K562 (cell line): ENCODE data around the gene DISC1. TPM values are rescaled to one million over a fixed set of nuclear protein-coding genes. Genes with fewer than 3 reads are reported as not detected.
"Not testable (repeated sequence)": the region's sequence is repeated elsewhere in the genome, so short reads cannot be mapped to it uniquely, and the experiment has no call there.

Source experiments
- ATAC-seq: fragments of 200-7000 bp; cut with Tn5 transposase; 3 replicates; pipeline ENCODE4 v1.9.1; 2020; ENCODE audit warnings: moderate library complexity
- BruUV-seq: library from RNA; stranded (reverse); fragments of 400-500 nt; replicated peaks from 2 replicates; lab custom pipeline; 2021; lab: Mats Ljungman, UMichigan
- CTCF ChIA-PET: fragments of 300-600 bp; formaldehyde crosslinking; extraction: SDS; loops from one replicate; lab custom pipeline; 2021; ENCODE audit warnings: low intra/inter-chr PET ratio; lab: Yijun Ruan, JAX
- POLR2A ChIA-PET: fragments of 300-600, 350-650 bp; sonication (Branson Sonifier 250); formaldehyde crosslinking; extraction: SDS; loops from one replicate; lab custom pipeline; 2021; ENCODE audit warnings: antibody characterized with exemption, inconsistent platforms; lab: Yijun Ruan, JAX
- DNase-seq, 4 experiments: peaks; one replicate each; pipeline versions ENCODE4 v3.0.0 to v3.0.0-alpha.2; 2011 to 2018; ENCODE audit warnings: low spot score in 3 of 4, mixed read lengths in 3 of 4; ENCODE audit errors: extremely low read depth in 1 of 4
- FAIRE-seq: peaks from 2 replicates; lab custom pipeline; 2011; peaks lifted over from hg19 to GRCh38; lab: Jason Lieb, UNC
- H2AFZ ChIP-seq: 2 replicates; pipeline ENCODE4 v1.6.0; 2011; ENCODE audit warnings: low read depth, low read length, control low read depth, inconsistent platforms
- H3K27ac ChIP-seq: fragments of 200-600 bp; 3 replicates; pipeline ENCODE4 v1.8.0; 2011; ENCODE audit warnings: low read depth, mild to moderate bottlenecking, control low read depth, inconsistent platforms, low read length, moderate library complexity, mixed read lengths; ENCODE audit errors: extremely low read depth
- H3K27me3 ChIP-seq, 2 experiments: fragments of 300-600 bp in 1 of 2; 2 replicates in 1 of 2; 3 replicates in 1 of 2; pipeline versions ENCODE4 v1.6.0 to v1.8.0; 2011; ENCODE audit warnings: inconsistent platforms in 2 of 2, low read length in 2 of 2, mild to moderate bottlenecking in 1 of 2, mixed read lengths in 1 of 2, moderate library complexity in 1 of 2; ENCODE audit not compliant: control insufficient read depth in 2 of 2, insufficient read depth in 2 of 2
- H3K36me3 ChIP-seq: fragments of 300-600 bp; 3 replicates; pipeline ENCODE4 v1.8.0; 2011; ENCODE audit warnings: mild to moderate bottlenecking, low read length, inconsistent platforms; ENCODE audit not compliant: control insufficient read depth, insufficient read depth
- H3K4me1 ChIP-seq, 2 experiments: fragments of 200-600 bp in 1 of 2; replicated peaks in 1 of 2; 2 replicates in 1 of 2; 3 replicates in 1 of 2; pipeline versions ENCODE4 v1.5.1 to v1.8.0; 2011; ENCODE audit warnings: inconsistent platforms in 2 of 2, low read length in 2 of 2, mild to moderate bottlenecking in 1 of 2, mixed read lengths in 1 of 2, moderate library complexity in 1 of 2; ENCODE audit not compliant: control insufficient read depth in 2 of 2, insufficient read depth in 2 of 2
- H3K4me2 ChIP-seq: 2 replicates; pipeline ENCODE4 v1.6.1; 2011; ENCODE audit warnings: low read length, control low read depth, inconsistent platforms, mixed read lengths; ENCODE audit not compliant: insufficient read depth
- H3K4me3 ChIP-seq: fragments of 200-600 bp; sonication (generic), shearing (Covaris generic); 2 replicates; pipeline ENCODE4 v1.5.1; 2016; ENCODE audit warnings: control low read depth, inconsistent platforms
- H3K79me2 ChIP-seq: fragments of 200-600 bp; 3 replicates; pipeline ENCODE4 v1.8.0; 2011; ENCODE audit warnings: low read length, inconsistent platforms; ENCODE audit not compliant: control insufficient read depth, insufficient read depth
- H3K9ac ChIP-seq, 2 experiments: 2 replicates each; pipeline versions ENCODE4 v1.6.0 to v1.6.1; 2011; ENCODE audit warnings: low read depth in 2 of 2, low read length in 2 of 2, control low read depth in 1 of 2, inconsistent platforms in 1 of 2, mild to moderate bottlenecking in 1 of 2, mixed read lengths in 1 of 2; ENCODE audit not compliant: insufficient read depth in 1 of 2
- H3K9me1 ChIP-seq: one replicate; pipeline ENCODE4 v1.6.0; 2011; ENCODE audit warnings: inconsistent platforms, mild to moderate bottlenecking, low read length, moderate library complexity; ENCODE audit not compliant: control insufficient read depth, insufficient read depth
- H3K9me3 ChIP-seq: replicated peaks from 2 replicates; pipeline ENCODE4 v1.5.1; 2011; ENCODE audit warnings: low read depth, low read length, inconsistent platforms; ENCODE audit not compliant: control insufficient read depth, insufficient read depth
- H4K20me1 ChIP-seq: replicated peaks from 2 replicates; pipeline ENCODE4 v1.6.1; 2011; ENCODE audit warnings: low read length, inconsistent platforms, mixed read lengths; ENCODE audit not compliant: control insufficient read depth, insufficient read depth
- EHMT2 ChIP-seq: fragments of 450-650 bp; IDR thresholded peaks from 2 replicates; pipeline ENCODE4 v1.6.1; 2018; ENCODE audit warnings: antibody characterized with exemption
- PCBP2 ChIP-seq: fragments of 200-400 bp; formaldehyde crosslinking; IDR thresholded peaks from 2 replicates; pipeline ENCODE4 v1.6.1; 2018; ENCODE audit warnings: low read length, low read depth, mild to moderate bottlenecking, moderate library complexity; ENCODE audit not compliant: poor library complexity, severe bottlenecking
- WGBS: fragments of 100-300 bp; shearing (Covaris generic); methylation state at CpG from one replicate; pipeline ENCODE4 v1.1.6; 2016; ENCODE audit warnings: low coverage, mixed read lengths; ENCODE audit not compliant: insufficient coverage; ENCODE audit errors: missing lambda C conversion rate; 5-methylcytosine and 5-hydroxymethylcytosine counted together
- in situ Hi-C: fragments of 300-500 bp; cut with MboI; formaldehyde crosslinking; loops from 4 replicates; pipeline ENCODE4 v1.15.0; 2018; ENCODE audit warnings: inconsistent platforms, mixed read lengths
- intact Hi-C: fragments of 100-400 bp; cut with micrococcal nuclease; formaldehyde crosslinking; loops from 2 replicates; pipeline ENCODE4 v1.14.2; 2022
- polyA plus RNA-seq, 8 experiments: library from polyadenylated mRNA; depleted of rRNA in 4 of 8; stranded (reverse) in 5 of 8; unstranded in 3 of 8; fragments of >200 nt; fragmentation: Nextera tagmentation in 2 of 8; fragmentation: Illumina TruSeq in 1 of 8; extraction: Ambion mirVana in 2 of 8; extraction: Trizol in 1 of 8; gene quantifications; 2 replicates each; pipeline versions ENCODE4 v1.2.1 to v1.2.3, GENCODE V29; 2011 to 2014; ENCODE audit warnings: inconsistent platforms in 1 of 8, missing spikeins in 1 of 8
- total RNA-seq, 7 experiments: library from RNA; depleted of rRNA in 6 of 7; stranded (reverse); fragments of >200 nt in 6 of 7; fragmentation: Illumina TruSeq in 2 of 7; extraction: Trizol in 2 of 7; gene quantifications; 2 replicates each; pipeline versions ENCODE4 v1.2.1 to v1.2.3, GENCODE V29; 2011 to 2021; ENCODE audit warnings: low replicate concordance in 1 of 7
- TF ChIP-seq, protein P1 (sequence below): fragments of 450-650 bp; IDR thresholded peaks from 2 replicates; pipeline ENCODE4 v1.6.1; 2017; ENCODE audit warnings: mild to moderate bottlenecking, moderate library complexity

The DISC1 gene
- total and polyA plus RNA-seq, 9 of the 15 experiments (the other 6 are each of a cell fraction or from before 2014, with no cell fraction given): 0.01 to 0.11 (median 0.08) TPM; not detected in 1

DNA sequence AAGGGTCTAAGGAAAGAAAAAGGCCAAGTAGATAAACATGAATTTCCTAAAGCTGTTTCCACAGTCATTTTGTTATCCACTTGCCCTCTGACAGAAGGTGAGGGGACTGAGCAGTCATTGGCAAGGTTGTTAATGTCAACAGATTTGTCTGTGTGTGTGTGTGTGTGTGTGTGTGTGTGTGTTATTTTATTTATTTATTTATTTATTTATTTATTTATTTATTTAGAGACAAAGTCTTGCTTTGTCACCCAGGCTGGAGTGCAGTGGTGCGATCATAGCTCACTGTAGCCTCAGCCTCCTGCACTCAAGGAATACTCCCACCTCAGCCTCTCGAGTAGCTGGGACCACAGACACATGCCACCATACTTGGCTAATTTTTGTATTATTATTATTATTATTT lies 158.5 kb downstream of the DISC1 start:
- H3K9me3 ChIP-seq, FAIRE-seq, BruUV-seq, H3K9ac ChIP-seq, H3K79me2 ChIP-seq, H3K27ac ChIP-seq, intact Hi-C loops, H2AFZ ChIP-seq, H4K20me1 ChIP-seq, DNase-seq, in situ Hi-C loops, H3K4me1 ChIP-seq, CTCF ChIA-PET, H3K4me3 ChIP-seq, H3K9me1 ChIP-seq, ATAC-seq, H3K4me2 ChIP-seq, H3K36me3 ChIP-seq, H3K27me3 ChIP-seq: not testable (repeated sequence)
- 0% methylated on average over 2 of the region's 2 CpGs for WGBS
- POLR2A ChIA-PET: interaction anchor here (1.2 kb wide), 1 partner anchor 61 kb away, joined by 4 read pairs; no protein-coding TSS in a partner anchor

DNA sequence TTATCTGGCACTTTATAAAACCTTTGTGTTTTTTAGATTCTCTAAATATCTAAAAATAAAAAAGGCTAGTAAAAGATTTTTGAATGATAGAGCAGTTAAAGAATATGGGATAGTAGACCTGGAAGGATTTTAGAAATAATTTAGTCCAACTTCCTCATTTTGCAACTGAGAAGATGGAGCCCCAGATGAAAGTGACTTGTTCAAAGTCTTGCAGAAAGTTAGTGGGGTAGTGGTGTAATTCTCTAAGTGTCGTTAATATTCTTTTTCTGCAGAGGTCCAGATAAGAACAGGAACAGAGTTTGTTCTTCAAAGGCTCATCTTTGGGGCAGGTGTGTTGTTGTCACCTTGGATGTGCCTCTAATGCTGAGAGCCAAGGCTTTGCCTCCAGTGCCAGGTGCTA lies 159.5 kb downstream of the DISC1 start:
- no peak overlapping the region for H3K4me3 ChIP-seq
- TF ChIP-seq PCBP2 (no peak), EHMT2 (no peak)
- TF ChIP-seq, protein P1, sequence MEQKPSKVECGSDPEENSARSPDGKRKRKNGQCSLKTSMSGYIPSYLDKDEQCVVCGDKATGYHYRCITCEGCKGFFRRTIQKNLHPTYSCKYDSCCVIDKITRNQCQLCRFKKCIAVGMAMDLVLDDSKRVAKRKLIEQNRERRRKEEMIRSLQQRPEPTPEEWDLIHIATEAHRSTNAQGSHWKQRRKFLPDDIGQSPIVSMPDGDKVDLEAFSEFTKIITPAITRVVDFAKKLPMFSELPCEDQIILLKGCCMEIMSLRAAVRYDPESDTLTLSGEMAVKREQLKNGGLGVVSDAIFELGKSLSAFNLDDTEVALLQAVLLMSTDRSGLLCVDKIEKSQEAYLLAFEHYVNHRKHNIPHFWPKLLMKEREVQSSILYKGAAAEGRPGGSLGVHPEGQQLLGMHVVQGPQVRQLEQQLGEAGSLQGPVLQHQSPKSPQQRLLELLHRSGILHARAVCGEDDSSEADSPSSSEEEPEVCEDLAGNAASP: no peak
- no peaks in the 10 kb centered on the region for H3K4me1 ChIP-seq
- no peak overlapping the region for H2AFZ ChIP-seq
- in situ Hi-C loops (no loop called here), intact Hi-C loops (no loop called here)
- CTCF ChIA-PET: no interaction called here
- no peak for FAIRE-seq
- POLR2A ChIA-PET: interaction anchor here (1.2 kb wide), 1 partner anchor 60 kb away, joined by 4 read pairs; no protein-coding TSS in a partner anchor
- no peaks in the 10 kb centered on the region for H3K9me1 ChIP-seq
- no peaks in the 10 kb centered on the region for H4K20me1 ChIP-seq
- no TSS peak for BruUV-seq
- ATAC-seq: no peak
- 0% methylated on average over 1 of the region's 1 CpG for WGBS
- H3K9ac ChIP-seq: no peak overlapping the region
- H3K9me3 ChIP-seq: no peaks in the 10 kb centered on the region
- no peak for DNase-seq
- no peaks in the 10 kb centered on the region for H3K79me2 ChIP-seq
- 0 out of 5 replicates have a peak, but pooled peaks cover 0 to 4% of the 10 kb centered on the region in 2 experiments for H3K27me3 ChIP-seq
- no peak overlapping the region for H3K4me2 ChIP-seq
- H3K27ac ChIP-seq: no peak overlapping the region
- H3K36me3 ChIP-seq: no peaks in the 10 kb centered on the region
